Measurements from ENCODE around the gene AKR1B15.
"Not testable (repeated sequence)": the region's sequence is repeated elsewhere in the genome, so short reads cannot be mapped to it uniquely, and the experiment has no call there.

AKR1B15 gene

DNA sequence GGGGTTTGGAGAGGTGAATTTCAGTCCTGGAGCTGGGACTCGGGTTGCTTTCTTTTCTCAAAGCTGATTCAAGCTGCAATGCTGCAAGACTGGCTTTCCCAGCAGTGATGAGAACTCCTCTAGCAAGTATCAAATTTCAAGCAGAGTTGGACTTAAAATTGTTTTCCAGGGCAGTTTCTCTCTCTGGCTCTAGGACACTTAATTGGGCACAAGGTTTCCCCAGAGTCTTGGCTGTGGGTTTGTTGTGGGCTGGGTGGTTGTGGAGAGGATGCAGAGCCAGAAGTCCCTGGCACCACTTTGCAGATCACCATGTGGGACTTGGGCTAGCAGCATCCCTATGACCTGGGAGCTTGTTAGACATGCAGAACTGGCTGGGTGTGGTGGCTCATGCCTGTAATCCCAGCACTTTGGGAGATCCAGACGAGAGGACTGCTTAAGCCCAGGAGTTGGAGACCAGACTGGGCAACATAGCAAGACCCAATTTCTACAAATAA, 16.8 kb downstream of the AKR1B15 start:
- DNase-seq: no peak

DNA sequence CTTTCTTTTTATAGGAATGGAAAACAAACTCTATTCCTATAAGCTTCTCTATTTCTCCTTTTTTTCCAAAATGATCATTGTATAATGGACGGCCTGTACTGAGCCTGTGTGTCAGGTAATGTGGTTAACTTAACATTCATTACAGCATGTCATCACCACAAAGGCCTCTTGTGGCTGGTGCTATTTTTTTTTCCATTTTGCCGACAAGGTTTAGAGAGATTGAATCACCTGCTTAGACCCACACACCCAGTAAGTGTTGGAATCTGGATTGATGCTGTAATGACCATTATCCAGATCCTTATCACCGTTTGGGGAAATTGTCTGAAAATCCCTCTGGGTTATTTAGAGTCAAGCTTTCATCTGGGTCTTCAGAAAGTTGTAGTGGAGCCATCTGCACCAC, 18.5 kb downstream of the AKR1B15 start:
- no peak for DNase-seq

DNA sequence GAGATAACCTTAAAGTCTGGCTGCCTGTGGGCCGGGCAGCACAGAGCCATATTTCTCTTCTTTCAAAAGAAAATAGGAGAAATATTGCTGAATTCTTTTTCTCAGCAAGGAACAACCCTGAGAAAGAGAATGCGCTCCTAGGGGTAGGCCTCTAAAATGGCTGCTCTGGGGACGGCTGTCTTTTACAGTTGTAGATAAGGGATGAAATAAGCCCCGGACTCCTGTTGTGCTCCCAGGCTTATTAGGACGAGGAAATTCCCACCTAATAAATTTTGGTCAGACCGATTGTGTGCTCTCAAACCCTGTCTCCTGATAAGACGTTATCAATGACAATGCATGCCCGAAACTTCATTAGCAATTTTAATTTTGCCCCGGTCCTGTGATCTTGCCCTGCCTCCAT, 21.1 kb downstream of the AKR1B15 start:
- not testable (repeated sequence) for DNase-seq

DNA sequence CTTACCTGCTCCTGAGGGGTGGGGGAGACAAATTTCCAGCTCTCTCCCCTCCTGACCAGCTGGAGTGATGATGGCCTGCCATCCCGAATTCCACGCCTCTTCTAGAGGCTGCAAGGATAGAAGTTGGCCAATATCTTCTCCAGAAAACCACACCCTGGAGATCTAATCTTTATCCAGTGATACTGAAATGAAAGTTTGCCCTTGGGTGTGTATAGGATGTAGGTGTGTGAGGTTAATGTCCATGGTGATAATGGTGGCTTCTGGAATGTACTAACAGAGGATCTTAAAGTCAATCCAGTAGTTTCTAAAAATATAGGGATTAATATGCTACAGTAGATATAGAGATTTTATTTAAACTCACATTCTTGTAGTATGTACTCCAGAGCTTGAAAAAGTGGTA, 22.2 kb downstream of the AKR1B15 start:
- DNase-seq: no peak

DNA sequence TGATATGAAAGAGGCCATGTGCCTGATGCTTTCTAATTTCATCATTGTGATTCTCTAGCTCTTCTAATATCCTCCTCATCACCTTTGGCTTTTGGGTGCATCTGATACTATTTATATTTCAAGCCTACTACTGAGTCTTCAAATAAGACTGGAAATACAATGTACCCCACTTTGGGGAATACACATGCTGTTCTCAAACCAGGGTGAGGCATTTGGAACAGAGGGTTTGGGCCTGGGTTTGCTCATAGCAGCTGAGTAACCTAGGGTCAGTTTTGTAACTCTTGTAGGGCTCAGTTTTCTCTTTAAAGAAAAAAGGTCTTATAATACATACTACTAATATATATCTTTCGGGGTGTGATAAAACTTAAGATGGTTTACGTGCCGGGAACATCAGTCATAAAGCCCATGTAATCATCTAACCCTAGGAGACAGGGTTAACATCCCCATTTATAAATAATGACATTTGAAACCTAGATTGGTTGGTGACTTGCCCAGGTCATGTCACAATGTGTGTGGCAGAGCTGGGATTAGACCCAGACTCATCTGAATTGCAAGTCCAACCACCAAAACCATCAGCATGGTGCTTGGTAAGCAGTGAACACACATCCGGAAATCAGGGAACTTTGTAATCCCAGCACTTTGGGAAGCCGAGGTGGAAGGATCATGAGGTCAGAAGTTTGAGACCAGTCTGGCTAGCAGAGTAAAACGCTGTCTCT, 23.0 kb downstream of the AKR1B15 start:
- no peak for DNase-seq

DNA sequence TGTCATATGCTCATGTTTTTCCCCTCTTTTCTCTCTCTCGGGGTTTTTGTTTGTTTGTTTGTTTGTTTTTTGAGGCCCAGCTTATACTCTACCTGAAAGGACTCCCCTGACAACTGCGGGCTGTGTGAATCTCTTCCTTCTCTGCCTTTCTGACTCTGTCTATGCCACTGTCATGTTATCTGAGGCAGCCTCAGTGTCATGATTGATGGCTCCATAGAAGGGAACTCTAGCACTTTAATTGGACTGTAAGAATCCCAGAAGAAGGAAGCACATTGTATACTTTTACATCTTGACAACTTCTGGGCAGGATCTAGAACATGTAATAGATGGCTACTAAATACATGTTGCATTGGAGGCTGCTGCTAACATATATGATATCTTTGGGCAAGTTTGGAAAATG, 25.4 kb downstream of the AKR1B15 start:
- DNase-seq: no peak

DNA sequence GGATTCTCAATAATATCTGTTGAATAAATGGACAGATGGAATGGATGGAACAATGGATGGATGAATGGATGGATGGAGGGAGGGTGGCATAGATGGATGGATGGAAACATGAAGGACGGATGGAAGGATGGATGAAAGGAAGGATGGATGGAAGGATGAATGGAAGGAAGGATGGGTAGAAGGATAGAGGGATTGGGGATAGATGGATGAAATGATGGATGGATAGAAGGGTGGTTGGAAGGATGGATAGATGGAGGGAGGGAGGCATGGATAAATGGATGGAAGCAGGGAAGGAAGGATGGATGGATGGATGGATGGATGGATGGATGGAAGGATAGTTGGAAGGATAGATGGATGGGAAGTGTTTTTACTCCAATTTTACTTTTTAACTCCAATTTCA, 35.4 kb downstream of the AKR1B15 start:
- no peak for DNase-seq

DNA sequence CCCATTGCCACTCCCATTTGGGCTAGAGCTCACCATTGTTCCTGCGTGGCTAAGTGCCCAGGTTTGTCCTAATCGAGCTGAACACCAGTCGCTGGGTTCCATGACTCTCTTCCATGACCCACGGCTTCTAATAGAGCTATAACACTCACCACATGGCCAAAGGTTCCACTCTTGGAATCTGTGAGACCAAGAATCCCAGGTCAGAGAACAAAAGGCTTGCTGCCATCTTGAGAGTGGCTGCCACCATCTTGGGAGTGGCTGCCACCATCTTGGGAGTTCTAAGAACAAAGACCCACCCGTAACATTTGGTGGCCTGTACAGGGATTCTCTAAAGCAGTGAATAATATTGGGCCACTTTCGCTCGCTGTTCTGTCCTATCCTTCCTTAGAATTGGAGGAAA, 37.0 kb downstream of the AKR1B15 start:
- DNase-seq: no peak

DNA sequence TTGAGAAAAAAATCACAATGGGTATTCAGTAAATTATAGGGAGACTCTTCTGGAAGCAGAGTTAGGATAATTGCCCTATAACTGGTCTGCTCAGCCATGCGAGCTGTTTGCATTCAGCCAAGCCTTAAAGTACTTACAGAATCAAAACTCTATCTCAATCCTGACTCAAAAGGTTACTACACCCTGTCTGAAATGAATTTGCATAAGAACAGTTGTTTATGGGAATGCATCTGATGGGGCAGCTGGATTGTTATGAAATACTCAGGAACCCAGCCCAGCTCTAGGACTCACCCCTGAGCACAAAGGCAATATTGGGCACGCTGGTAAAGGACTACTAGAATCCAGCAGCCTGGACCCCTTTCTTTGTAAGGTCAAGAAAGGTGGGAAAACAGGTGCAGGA, 38.8 kb downstream of the AKR1B15 start:
- peak; percentile 38 for DNase-seq

DNA sequence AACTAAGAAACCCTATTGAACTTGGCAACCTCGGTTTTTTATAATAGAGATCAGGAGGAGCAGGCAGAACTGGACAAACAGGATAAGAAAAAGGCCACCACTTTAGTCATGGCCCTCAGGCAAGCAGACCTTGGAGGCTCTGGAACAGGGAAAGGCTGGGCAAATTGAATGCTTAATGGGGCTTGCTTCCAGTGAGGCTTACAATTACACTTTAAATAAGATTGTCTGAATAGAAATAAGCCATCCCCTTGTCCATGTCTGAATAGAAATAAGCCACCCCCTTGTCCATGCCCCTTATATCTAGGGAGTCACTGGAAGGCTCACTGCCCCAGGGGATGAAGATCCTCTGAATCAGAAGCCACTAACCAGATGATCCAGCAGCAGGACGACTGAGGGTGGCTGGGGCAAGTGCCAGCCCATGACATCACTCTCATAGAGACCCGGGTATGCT, 40.6 kb downstream of the AKR1B15 start:
- no peak for DNase-seq

DNA sequence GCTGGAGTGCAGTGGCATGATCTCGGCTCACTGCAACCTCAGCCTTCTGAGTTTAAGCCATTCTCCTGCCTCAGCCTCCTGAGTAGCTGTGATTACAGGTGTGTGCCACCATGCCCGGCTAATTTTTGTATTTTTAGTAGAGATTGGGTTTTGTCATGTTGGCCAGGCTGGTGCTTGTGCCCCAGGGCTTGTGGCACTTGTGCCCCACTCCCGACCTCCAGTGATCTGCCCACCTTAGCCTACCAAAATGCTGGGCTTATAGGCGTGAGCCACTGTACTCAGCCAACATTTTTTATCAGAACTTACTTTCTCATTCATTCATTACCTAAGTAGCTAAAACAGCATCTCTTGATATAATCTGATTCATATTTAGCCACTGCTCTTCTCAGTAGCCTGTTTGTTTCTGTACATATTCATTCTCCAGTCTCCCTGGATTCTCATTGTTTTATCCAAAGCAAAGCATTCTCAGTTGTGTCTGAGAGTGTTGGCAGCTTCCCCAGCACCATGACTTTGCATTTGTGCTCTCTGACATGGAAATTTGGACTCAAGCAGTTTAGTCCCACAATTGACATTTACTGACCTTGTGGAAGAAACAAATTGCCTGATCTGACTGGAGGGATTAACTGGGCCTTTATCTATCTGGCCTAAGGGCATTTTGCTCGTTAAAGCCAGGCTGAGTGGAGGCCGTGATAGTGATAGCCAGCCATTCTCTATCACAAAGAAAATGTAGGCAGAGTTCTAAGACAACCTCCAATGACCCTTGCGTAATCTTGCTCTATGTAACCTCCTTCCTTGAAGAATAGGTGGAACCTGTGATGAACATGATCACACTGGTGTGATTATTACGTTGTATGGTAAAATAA, 44.9 kb downstream of the AKR1B15 start:
- DNase-seq: no peak

DNA sequence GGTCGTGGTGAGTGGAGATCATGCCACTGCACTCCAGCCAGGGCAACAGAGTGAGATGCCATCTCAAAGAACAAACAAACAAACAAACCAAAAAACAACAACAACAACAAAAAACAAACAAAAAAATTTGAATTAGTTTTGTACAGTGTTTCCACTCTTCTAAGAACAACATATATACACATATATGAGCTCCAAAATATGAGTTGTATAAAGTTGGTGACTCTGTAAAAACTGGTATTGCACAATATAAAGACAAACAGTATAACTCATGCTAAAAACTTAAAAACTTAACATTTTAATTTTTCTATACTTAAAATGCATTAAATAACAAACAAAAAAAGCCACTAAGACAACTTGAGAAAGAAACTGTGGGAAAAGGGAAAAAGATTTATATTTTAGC, 46.0 kb downstream of the AKR1B15 start:
- no peak for DNase-seq

DNA sequence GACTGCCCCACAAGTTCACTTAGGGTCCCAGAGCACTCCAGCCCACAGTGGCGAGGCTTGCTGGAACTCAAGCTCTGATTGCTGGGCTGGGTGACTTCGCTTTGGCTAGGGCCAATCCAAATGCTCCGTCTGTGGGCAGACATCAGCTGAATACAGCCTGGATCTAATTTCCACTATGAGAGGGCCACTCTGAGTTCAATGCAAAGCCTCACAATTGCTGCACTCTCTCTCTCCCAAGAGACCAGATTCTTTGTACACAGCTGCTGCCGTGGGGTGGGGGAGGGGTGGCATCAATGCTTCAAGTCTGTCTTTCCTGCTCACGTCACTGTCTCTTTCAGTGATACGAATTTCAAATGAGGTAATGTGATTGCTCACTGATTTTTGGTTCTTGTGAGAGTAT, 50.5 kb downstream of the AKR1B15 start:
- DNase-seq: no peak

DNA sequence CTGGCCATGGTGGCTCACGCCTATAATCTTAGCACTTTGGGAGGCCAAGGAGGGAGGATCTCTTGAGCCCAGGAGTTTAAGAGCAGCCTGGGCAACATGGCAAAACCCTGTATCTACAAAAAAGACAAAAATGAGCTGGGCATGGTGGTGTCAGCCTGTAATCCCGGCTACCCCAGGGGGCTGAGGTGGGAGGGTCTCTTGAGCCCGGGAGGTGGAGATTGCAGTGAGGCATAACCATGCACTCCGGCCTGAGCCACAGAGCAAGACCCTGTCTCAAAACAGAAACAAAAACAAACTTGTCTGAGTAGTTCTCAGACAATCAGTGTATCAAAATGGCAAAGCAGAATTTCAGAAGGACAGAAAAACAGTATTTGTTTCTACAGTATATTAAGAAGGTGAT, 52.5 kb downstream of the AKR1B15 start:
- DNase-seq: no peak

DNA sequence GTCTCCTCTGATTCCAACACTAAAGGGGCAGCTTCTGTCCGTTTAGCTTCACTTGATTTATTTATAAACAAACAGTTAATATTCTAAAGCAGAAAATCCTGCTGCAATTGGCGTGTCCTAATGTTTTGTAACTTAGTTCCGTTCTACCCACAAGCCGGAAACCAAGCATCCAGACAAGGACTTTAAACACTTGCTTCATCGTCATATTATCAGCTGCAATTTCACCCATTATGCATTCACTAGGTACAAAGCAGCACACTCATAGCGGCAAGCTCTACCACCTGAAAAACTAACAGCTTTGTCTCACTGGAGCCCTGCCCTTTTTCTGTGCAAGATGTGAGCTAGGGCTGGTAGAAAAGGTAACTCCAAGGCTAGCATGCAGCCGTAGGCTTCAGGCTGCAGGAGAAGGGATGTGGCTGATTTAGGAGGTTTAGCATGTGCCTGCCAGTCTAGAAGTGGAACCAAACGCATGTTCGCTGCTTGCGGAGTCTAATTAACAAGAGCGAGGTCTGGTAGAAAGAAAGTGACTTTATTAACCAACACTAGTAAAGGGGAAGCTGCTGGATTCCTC, 54.1 kb downstream of the AKR1B15 start:
- no peak for DNase-seq

DNA sequence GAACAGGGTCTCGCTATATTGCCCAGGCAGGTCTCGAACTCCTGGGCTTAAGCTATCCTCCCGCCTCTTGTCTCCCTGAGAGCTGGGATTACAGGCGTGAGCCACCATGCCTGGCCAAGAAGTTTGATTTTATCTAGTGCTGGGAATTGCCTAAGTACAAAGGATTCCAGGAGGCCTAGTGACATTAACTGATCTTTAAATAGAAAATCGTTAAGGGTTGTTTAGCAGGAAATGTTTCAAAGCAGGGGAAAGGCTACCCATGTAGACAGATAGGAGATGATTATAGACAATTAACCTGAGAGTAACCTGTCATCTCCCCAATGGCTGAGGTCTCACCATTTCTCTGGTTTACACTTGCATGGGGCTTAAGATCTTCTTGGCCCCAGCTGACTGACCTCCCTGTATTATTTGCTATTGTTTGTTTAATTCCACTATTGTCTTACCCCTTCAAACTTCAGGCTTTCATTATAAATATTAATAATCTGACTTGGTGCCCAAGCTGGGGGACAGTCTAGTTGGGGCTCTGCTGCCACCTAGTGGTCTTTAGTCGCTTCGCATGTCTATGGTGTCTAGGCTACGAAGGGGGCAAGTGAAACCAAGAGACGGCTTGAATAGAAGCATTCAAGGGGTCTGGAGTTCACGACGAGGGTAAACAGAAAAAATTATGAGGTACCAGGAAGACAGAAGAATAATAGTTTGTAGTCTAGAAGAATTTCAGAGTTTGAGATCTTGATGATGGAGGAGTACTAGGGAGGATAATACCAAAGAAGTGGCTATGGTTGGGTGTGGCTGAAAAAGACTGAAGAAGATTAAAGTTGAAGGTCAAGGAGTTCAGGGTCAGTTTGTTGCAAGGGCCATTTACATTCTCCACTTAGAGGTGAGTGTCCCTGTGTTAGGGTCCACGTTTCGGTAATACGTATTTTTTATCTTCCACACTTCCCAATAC, 57.3 kb downstream of the AKR1B15 start:
- DNase-seq: peak; percentile 28

DNA sequence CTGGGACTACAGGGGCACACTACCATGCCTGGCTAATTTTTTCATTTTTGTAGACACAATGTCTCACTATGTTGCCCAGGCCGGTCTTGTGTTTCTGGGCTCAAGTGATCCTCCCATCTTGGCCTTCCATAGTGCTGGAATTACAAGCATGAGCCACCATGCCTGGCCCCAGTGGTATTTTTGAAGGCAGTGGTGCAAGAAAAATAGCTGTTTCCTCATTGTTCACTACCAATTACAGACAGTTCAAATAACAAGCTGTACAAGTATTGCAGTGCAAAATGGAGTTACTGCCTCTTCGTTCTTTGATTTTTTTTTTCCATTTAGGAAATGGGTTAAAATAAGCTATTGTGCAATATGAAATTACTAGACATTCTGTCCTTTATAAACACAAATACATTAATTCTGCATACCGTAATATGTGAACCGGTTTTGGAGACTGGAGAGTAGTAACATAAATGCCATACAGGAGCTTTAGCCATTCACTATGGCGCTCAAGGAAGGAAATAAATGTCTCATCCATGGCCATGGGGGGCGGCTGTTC, 62.8 kb downstream of the AKR1B15 start:
- no peak for DNase-seq

DNA sequence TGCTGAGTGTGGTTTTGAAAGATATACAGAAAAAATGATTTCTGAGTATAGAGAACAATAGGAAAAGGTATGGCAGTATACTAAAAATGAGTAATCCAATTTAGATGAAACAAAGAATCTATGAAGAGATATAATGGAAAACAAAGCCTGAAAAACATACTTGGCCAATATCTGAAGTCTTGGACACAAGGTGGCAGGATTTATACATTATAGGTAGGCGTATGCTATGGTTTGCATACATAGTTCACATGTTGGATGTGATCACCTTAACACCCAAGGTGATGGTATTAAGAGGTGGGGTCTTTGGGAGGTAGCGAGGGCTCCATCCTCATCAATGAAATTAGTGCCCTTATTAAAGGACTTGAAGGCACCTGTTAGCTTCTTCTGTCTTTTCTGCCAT, 63.3 kb downstream of the AKR1B15 start:
- DNase-seq: no peak

DNA sequence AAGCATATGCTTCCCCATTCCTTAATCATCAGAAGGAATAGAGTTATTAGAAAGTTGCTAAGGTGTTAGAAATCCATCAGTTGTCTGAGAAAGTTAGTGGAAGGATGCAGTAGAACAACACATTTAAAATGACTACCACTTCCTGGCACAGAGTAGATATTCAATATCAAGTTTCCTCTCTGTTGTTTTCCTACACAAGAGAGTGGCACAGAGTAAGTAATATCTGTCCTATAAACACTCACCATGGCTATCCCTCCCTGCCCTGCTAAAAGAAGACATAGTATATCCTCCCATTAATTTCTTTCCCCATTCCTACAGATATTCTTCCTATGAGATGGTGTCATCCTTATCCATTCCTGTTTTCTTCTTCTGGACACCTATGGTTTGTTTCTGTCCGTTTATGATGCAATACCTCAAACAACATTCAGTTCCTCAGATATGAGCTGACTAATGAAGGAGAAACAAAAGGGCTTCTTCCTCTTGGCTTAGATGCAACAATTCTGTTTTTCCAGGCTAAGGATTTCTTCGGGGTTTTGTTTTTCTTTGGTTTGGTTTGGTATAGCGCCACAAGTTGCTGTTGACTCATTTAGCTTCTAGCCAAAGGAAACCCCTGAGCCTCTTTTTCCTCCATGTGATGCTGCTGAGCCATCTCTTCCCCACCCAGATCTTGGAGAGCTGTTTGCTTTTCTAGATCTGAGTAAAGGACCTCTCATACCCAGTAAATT, 64.9 kb downstream of the AKR1B15 start:
- DNase-seq: no peak

DNA sequence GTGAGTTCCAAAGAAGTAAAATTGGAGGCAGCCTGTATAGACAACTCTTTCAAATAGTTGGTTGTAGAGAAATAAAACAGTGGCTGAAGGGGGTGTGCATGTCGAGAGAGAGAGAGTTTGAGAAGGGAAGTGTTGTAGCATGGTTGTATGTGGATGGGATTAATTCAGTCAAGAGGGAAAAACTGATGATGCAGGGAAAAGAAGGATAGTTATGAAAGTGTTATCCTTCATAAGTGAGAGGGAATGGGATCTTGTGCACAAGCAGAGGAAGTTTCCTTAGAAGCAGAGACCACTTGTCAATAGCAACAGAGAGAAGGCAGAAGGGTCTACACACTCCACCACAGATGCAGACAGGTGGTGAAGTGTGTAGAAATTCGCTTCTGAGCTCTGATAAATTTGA, 67.7 kb downstream of the AKR1B15 start:
- DNase-seq: no peak

DNA sequence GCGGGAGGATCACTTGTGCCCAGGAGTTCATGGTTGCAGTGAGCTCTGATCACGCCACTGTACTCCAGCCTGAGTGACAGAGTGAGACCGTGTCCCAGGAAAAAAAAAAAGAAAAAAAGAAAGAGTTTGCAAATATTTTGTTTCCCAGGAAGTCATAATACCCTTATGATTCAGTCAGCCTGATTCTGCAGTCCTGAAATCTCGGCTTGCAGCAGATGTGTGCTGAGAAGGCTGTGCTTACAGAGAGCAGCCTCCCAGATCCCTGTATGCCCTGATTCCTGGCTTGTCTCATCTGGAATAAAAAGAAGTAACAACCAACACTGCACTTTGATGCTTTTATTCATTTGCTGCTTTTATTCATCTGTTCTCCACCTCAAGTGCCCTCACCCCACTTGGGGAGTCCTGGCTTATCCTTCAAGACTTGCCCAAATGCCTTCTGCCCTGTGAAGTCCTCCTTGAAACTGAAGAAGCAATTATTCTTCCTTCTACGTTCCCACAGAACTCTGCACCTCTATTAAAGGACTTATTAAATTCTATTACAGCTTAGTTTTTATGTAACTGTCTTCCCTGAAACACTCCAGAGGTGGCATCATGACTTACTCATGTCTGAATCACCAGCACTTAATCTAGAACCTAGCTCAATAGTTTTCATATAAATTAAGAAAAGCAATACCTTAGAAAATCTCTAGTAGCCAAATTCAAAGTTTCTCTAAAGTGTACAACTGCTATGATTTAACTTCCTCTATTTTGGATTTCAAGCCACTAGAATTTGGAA, 70.0 kb downstream of the AKR1B15 start:
- DNase-seq: no peak
